ENCODE measurements around the gene RPP25L.
A peak's percentile ranks its signal among the peaks of the same experiment; 100 is the strongest.

The RPP25L gene

DNA sequence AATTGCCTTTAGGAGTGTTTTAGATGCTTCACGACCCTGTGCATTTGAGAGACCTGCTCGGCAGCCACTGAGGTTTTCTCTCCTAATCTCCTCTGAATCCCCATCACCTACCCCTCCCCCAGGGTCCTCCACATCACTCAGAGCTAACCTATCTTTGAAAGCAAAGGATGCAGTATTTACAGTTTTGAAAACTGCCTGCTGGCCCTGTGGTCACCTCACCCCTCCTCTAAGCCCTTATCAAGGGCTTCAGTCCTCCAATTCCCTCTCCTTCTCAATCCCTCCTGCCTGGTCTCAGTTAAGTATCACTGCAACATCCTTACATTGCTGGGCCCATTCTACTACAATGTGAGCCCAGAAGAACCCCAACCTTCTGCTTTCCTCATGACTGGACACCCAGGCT is 4.6 kb downstream of the RPP25L start:
- TF ChIP-seq CTCF (IDR thresholded peaks at IDR 0.05), result no peak
- no peak overlapping the region for H3K27ac ChIP-seq
- DNase-seq (ENCODE audit: low spot score), result no peak
- H3K4me3 ChIP-seq, result no peak overlapping the region

DNA sequence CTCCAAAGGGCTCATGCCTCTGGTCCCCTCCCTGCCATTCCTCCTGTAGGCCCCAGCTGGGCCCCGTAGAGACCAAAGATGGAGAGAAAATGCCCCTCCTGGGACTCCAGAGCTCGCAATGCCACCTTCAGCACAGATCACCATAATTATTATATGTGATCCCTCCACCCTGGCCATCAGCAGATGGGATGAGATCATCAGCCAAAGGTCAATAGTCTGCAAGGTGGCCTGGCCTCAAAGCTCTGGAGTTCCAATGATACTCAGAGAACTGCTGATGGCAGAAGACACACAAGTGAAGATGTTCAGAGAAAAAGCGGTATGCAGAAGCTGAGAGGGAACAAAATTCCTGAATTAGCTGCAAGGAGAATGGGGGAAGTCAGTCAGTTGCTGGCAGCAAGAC is 5.0 kb downstream of the RPP25L start:
- DNase-seq (ENCODE audit: low spot score), result no peak
- Histone ChIP-seq H3K4me3 (no peak overlapping the region), H3K27ac (no peak overlapping the region)
- TF ChIP-seq CTCF (IDR thresholded peaks at IDR 0.05), result no peak

DNA sequence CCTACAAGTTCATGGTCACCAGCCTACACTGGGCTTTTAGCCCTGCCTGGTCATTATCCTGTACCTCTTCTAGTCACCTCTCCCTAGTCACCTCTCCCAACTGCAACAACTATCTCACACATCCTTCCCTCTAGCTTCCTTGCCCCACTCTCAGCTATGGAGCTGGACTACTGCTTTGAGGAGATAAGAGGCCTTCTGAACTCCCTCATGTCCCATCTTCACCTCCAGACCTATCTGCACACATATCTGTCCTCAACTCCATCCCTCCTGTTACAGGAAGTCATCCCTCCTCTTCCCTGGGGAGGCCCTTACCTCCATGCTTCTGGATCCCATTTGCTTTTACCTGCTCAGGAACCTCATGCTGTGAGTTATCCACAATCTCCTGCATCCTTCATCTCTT is 5.7 kb downstream of the RPP25L start:
- no peak for TF ChIP-seq CTCF (IDR thresholded peaks at IDR 0.05)
- DNase-seq (ENCODE audit: low spot score), result no peak
- no peak overlapping the region for H3K27ac ChIP-seq
- H3K4me3 ChIP-seq, result no peak overlapping the region

GRCh38 chr9:34603610-34604231 is 8.2 kb downstream of the RPP25L start:
- no peak overlapping the region for H3K4me3 ChIP-seq
- H3K27ac ChIP-seq, result no peak overlapping the region
- TF ChIP-seq CTCF (IDR thresholded peaks at IDR 0.05), result peak; percentile 77
- no peak for DNase-seq (ENCODE audit: low spot score)

DNA sequence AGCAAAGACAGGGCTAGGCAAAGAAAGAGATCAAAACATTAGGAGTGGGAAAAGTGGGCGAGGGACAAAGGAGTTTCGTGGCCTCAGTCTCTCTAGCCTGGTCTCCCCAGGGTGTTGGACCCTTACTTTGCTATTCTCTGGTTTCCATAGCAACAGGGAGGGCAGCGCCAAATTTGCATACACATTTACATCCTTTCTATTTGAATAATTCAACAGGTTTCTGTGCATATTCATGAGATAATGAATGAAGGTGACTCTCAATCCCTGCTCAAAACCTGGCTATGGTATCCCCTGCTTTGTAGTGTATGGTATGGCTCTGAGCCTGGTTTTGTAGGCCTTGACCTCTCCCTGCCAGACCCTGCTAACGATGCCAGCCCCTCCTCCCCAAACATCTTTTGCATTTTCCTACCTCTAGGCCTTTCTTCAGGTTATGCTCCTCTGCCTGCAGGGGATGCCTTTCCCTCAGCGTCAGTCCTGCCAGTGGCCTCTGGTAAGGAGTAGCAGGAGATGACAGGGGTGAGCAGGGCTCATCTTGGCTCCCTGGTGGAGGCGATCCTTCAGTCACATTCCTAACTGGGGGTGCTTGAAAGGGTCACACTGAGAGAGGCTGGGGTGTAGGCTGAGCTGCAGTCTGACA is 9.8 kb downstream of the RPP25L start:
- no peak overlapping the region for H3K4me3 ChIP-seq
- H3K27ac ChIP-seq, result no peak overlapping the region
- no peak for TF ChIP-seq CTCF (IDR thresholded peaks at IDR 0.05)
- no peak for DNase-seq (ENCODE audit: low spot score)

GRCh38 chr9:34600908-34601307 is 11.0 kb downstream of the RPP25L start:
- no peak overlapping the region for H3K4me3 ChIP-seq
- no peak overlapping the region for H3K27ac ChIP-seq
- no peak for TF ChIP-seq CTCF (IDR thresholded peaks at IDR 0.05)
- no peak for DNase-seq (ENCODE audit: low spot score)

- no peak overlapping the region for H3K4me3 ChIP-seq
- no peak overlapping the region for H3K27ac ChIP-seq
- no peak for DNase-seq (ENCODE audit: low spot score)
- no peak for TF ChIP-seq CTCF (IDR thresholded peaks at IDR 0.05)
Observed at GRCh38 chr9:34599546-34599945, 12.4 kb downstream of the RPP25L start.

Data from coronary artery (tissue), 2 donors.